GM12864 (cell line): Measurements from ENCODE around the gene FRMD1.

Source experiments
- DNase-seq: peaks from one replicate; pipeline ENCODE4 v3.0.0-alpha.2; 2011; ENCODE audit warnings: low read depth
- H3K4me3 ChIP-seq: 2 replicates; pipeline ENCODE4 v1.5.1; 2011; ENCODE audit warnings: mild to moderate bottlenecking, low read depth, low read length, control low read depth
- TF ChIP-seq, protein P1 (sequence below): IDR thresholded peaks from 2 replicates; pipeline ENCODE4 v1.5.1; 2011; ENCODE audit warnings: low read depth, mild to moderate bottlenecking, moderate library complexity, low read length, control low read depth, inconsistent platforms; ENCODE audit errors: missing control alignments

The FRMD1 gene

DNA sequence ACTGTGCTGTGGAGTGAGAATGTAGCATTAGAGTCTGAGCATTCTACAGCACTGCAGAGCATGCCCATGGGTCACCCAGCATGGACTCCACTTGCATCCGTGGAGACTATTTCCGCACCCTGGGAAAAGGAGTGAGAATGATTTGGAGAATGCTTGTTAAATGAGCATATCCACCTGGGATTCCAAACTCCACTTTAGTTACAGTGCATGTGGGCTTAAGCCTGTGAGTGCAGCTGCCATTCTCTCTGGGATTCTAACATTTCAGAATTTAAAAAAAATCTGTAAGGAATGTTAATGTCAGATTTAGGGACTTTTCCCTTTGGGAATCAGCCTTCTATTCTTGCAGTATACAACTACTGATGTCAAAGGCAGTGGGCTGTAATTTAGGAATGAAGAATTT, 48.1 kb downstream of the FRMD1 start:
- no peak overlapping the region for H3K4me3 ChIP-seq
- TF ChIP-seq, protein P1, sequence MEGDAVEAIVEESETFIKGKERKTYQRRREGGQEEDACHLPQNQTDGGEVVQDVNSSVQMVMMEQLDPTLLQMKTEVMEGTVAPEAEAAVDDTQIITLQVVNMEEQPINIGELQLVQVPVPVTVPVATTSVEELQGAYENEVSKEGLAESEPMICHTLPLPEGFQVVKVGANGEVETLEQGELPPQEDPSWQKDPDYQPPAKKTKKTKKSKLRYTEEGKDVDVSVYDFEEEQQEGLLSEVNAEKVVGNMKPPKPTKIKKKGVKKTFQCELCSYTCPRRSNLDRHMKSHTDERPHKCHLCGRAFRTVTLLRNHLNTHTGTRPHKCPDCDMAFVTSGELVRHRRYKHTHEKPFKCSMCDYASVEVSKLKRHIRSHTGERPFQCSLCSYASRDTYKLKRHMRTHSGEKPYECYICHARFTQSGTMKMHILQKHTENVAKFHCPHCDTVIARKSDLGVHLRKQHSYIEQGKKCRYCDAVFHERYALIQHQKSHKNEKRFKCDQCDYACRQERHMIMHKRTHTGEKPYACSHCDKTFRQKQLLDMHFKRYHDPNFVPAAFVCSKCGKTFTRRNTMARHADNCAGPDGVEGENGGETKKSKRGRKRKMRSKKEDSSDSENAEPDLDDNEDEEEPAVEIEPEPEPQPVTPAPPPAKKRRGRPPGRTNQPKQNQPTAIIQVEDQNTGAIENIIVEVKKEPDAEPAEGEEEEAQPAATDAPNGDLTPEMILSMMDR = no peak
- no peak for DNase-seq

DNA sequence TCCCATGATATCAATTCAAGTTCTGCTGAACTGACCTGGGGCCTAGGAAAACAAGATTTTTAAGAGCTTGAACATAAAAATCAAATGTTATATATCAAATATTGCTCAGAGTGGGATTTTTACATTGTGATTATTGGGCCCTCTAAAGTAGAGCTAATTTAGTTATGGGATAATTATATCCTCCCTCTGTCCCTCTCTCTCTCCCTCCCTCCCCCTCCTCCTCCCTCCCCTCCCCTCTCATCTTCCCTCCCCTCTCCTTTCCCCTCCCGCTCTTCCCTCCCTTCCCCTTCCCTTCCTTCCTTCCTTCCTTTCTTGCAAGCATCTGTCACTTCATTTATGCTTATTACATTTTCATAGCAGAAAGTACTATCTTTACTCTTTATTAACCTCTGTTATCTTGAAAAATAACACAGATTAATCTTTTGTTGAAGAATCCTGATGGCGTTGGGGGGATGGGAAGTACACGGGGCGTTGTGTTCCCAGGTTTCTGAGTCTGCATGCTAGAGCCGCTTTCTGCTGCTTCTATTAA, 48.7 kb downstream of the FRMD1 start:
- TF ChIP-seq, protein P1 = no peak
- DNase-seq = no peak
- H3K4me3 ChIP-seq = no peak overlapping the region

DNA sequence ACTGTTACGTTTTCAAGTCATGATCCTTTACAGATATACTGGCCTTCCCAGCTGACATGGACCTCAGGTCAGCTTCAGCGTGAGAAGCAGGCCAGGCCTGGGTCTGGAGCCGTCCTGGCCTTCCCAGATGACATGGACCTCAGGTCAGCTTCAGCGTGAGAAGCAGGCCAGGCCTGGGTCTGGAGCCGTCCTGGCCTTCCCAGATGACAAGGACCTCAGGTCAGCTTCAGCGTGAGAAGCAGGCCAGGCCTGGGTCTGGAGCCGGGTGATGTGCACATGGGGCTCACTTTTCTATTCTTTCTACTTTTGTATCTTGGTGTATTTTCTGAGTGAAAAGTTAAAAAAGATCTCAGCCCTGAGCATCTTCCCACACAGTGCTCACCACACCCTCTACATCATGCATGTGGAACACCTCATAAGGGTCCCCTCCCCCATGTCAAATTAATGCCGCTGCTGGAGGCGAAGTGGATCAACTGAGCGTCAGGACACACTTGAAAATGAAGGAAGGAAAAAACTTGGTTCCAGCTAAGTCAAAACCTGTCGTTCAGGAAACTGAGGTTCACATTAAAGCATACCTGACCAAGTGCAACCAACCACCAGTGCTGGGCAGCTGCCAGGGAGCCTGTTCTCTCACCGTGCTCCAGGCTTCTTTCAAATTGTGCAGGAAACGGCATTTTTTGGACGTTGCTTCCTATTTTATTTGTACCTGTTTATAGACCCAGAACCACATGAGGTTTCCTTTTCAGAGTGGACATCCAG, 49.4 kb downstream of the FRMD1 start:
- H3K4me3 ChIP-seq = no peak overlapping the region
- DNase-seq = no peak
- TF ChIP-seq, protein P1 = no peak

DNA sequence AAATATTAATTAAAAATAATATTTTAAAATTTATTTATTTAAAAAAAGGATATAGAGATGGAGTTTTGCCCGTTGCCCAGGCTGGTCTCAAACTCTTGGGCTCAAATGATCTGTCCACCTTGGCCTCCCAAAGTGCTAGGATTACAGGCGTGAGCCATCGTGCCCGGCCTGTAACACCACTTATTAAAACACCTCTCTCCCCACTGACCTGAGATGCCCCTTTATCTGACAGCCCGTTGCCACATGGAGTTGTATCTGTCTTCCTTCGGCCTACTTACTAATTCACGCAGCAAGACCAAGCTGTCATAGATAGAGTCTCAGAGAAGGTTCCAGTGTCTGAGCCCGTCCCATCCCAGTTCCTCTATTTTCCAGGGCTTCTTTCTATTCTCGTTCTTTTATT, 50.8 kb downstream of the FRMD1 start:
- DNase-seq = no peak
- H3K4me3 ChIP-seq = no peak overlapping the region
- TF ChIP-seq, protein P1 = no peak

DNA sequence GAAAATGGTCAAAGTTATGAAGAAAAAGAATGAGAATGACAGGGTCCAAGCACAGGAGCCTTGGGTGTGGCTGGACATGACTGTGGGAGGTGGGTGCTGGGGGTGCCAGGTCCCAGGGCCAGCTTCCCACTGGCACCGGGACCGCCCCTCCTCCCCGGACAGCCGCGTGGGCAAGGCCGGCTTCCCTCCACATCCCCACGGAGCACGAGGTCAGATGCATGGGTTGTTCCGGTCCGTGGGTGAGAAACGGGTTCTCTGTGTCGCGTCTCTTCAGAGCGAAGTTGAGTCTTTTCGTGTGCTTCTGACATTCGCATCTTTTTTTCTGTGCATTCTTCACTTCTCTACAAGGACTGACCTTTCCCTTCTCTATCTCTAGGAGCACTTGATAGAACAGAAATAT, 51.5 kb downstream of the FRMD1 start:
- H3K4me3 ChIP-seq = no peak overlapping the region
- DNase-seq = no peak
- TF ChIP-seq, protein P1 = no peak

DNA sequence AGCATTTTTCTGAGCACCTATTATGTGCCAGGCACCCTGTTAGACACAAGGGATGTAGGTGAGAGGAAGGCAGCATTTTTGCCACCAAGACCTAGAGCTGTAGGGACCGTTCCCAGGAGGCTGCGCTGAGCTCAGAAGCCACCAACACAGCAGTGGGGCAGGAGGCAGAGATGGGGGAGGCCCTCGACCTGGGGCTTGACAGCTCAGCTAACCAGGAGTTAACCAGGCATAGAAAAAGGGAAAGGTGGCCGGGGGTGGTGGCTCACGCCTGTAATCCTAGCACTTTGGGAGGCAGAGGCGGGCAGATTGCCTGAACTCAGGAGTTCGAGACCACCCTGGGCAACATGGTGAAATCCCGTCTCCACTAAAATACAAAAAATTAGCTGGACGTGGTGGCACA, 52.1 kb downstream of the FRMD1 start:
- TF ChIP-seq, protein P1 = no peak
- no peak overlapping the region for H3K4me3 ChIP-seq

More for the DNA sequence above, 52.1 kb downstream of the FRMD1 start:
- DNase-seq = no peak
